ENCODE results near the gene FAM219B.

Gene FAM219B

DNA sequence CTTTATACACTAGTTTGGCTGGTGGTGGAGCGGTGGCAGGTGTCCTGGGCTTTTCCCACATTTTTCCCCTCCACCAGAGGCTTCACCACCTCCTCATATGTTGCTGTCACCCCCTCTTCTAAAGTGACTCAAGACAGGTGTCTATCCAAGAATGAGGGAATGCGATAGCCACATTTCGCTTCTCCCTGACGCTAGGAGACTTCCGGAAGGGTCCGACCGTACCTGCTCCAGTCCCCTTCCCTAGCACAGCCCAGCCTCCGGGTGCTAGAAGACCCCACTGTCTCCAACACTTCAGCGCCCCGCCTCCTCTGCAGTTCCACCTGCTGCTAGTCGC, 34.0 kb downstream of the FAM219B start:
- no peak for DNase-seq

DNA sequence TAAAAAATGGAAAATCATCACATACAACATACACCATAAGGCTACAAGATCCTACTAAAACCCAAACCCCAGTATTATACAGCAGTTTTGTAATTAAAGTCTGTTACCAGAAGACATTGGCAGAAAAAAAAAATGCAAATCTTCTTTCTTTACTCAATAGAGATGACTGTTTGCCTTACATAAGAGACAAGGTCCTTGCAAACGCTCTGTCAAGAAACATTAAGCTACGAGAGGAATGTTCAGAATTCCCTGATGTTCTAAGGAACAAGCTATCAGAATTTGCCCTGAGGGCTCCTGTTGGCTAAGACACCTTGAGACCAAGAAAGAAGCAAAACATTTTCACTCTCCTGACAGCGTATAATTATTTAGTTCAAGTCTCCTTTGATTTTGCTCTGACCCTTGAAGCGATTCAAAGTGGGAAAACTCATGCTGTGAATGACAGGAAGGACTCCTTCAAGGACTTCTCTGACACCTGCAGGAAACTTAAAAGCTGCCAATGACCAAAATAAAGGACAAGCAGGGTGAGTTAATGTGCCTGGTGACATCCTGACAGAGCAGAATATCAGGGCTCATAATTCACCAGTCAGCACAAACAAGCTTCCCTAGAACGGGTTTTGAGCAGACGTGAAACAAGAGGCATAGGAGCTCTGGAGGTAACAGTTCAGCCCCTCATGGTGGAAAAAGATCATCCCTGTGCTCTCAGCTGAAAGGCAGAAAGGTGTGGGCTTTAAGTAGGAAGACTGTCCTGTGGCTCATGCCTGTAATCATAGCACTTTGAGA, 36.0 kb downstream of the FAM219B start:
- no peak for DNase-seq

DNA sequence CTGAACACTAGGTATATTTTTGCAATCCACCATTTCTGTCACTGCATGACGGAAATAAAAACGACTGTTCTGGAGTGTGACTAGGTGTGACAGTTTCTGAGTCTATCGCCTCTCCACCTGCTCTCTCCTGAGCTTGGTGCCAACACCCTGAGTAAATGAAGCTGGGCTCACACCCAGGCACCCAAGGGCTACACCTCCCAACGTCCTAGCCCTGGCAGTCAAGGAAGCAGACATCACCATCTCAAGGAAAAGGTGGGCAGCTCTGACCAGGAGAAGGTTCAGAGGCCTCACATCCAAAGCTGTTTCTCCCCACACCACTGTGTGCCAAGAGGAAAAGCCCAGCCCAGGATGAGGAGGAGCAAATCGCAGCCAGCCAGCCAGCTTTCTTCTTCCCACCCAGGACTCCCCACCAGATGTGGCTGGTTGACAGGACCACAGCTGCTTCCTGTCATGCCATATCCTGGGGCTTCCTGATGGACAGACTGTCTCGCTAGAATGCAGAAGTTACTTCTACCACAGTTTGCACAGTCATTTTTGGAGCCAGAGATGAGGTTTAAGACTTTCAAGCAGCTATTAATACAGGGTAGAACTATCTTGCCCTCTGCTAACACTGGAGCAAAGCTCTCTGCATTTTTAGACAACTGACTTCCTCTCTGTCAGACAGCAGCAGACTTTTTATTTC, 36.8 kb downstream of the FAM219B start:
- DNase-seq, result peak in 2 of 5 donors; percentile 8 to 88

DNA sequence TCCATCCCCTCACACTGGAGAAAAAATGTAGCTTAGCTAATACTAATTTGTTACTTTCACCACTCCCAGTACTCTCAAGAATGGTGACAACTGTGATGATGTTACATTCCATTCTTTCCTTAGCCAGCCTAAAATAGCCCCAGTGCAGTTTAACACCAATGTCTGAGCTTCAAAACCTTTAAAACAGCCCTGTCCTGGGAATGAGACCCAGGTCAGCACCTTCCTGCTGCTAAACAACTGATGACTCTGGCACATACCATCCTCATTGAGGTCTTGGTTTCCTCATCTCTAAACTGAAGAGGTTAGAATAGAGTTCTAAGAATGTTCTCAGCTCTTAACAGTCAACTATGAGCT, 37.3 kb downstream of the FAM219B start:
- DNase-seq, result no peak

DNA sequence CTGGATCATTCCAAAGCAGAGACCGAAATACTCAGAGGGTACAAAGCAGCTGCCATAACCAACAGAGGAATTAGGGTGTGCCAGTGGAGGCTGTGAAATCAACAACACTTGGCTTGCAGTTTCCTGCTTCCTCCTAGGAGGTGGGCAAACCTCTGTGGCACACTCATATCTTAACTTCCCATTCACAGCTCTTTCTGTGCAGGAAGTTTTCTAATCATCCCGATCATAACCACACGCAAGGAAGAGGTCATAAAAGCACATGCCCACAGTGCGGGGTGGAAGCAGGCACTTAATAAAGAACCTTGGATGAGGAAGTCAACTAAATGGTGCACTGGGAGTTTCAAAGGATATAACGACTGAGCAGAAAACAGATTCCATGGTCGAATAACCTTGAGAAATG, 38.6 kb downstream of the FAM219B start:
- peak in 1 of 5 donors; percentile 62 for DNase-seq

DNA sequence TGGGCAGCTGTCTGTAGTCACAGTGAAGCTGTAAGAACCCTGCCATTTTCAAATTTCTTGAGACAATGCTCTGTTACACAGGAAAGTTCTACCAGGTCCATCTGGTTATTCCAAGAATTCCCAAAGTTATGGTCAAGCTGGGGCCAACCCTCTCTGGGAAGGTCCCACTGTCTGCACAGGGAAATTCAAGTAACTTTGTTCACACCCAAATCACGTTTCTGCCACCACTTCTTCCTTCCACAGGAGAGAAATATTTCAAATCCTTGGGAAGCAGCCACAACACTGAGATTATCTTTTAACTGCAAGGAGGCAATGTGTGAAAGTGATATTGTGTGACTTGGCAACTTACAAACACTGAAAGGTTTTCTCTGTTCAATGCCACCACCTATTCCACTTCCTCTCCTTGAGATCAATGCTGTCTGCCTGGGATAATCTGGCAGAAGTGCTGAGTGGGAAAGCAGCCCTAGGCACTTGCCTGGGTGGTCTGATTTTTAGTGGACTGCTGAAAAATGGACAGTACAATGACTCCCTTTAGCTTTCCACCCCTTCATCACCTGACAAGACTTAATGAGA, 39.1 kb downstream of the FAM219B start:
- DNase-seq, result no peak

DNA sequence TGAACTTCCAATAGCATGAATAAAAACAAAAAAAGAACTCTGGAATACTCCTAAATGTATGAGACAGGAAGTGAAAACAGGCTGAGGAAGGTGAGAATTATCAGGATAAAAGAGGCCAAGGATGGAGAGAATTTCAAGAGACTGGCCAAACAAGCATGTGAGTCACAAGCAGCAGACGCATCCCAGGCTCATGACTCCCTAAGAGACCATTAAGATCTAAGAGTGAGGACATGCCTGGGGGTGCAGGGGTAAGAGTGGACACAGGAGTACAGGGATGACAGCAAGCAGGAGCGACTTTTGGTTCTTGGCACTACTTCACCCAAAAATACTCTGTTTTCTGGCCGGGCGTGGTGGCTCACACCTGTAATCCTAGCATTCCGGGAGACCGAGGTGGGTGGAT, 40.6 kb downstream of the FAM219B start:
- DNase-seq, result no peak

DNA sequence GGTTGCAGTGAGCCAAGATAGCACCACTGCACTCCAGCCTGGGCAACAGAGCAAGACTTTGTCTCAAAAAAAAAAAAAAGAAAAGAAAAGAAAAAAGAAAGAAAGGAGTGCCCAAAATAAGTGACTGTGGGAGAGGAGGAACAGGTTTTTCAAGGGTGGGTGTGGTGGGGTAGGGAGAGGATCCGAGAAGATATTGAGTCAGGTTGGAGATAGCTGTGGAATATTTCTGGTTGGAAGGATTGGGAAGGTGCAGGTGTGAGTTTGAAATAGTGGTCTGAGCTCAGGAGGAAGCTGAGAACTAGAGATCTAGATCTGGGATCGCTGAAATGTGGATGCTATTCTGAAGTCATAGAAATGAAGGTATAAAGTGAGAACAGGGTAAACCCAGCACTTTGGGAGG, 41.3 kb downstream of the FAM219B start:
- DNase-seq, result no peak

DNA sequence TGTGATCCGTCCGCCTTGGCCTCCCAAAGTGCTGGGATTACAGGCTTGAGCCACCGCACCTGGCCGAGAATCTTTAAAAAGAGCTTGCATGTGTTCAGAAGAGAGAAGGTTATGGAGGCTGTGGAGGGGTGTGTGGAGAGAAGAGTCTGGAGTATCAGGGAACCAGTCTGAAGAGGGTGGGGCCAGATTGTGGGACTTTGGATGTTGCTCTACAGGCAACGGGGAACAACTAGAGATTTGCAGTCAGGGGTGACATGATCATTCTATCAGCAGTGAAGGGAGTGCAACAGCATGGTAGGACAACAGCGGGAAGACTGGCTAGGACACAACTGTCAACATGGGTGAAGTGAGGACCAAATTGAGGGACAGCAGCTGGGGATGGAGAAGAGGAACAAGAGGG, 42.4 kb downstream of the FAM219B start:
- no peak for DNase-seq

DNA sequence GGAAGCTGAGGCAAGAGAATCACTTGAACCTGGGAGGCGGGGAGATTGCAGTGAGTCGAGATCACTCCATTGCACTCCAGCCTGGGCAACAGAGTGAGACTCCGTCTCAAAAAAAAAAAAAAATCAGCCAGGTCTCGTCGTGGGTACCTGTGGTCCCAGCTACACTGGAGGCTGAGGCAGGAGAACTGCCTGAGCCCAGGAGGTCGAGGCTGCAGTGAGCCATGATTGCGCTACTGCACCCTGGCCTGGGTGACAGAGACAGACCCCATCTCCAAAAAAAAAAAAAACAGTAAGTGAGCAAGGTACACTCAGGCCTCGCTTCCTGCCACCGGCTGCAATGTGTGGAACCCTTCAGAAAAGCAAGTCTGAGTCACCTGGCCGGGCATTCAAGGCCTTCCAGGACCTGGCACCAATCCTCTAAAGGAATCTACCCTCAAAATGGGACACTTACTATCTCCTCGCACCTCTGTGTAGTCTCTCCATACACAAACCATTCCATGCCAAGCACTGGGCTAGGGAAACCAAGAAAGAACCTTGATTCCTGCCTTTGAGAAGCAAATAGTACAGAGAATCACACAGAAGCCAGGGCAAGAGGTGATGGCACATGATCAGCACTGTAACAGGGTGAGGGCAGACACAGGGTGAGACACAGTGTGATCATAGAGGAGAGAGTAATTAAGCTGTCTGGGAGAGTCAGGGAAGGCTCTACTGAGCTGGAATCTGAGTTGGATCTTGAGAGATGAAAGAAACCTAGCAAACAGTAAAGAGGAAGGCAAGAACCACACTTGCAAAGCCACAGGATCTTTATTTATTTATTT, 43.2 kb downstream of the FAM219B start:
- no peak for DNase-seq

DNA sequence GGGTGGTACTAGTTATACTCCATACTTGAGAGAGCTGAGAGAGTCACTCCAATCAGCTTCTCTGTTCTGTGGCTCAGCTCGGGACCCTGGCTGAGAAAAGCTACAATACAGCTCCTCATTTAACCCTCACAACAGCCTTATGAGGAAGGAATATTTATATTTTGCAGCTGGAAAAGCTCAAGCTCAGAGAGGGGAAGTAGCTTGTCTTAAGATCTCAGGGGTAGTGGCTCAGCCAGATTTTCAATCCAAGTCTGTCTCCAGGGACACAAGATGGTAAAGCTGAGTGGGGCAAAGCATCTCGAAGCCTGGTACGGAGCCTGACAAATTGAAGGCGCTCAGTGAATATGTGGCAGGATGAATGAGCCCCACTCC, 48.3 kb downstream of the FAM219B start:
- DNase-seq, result no peak

DNA sequence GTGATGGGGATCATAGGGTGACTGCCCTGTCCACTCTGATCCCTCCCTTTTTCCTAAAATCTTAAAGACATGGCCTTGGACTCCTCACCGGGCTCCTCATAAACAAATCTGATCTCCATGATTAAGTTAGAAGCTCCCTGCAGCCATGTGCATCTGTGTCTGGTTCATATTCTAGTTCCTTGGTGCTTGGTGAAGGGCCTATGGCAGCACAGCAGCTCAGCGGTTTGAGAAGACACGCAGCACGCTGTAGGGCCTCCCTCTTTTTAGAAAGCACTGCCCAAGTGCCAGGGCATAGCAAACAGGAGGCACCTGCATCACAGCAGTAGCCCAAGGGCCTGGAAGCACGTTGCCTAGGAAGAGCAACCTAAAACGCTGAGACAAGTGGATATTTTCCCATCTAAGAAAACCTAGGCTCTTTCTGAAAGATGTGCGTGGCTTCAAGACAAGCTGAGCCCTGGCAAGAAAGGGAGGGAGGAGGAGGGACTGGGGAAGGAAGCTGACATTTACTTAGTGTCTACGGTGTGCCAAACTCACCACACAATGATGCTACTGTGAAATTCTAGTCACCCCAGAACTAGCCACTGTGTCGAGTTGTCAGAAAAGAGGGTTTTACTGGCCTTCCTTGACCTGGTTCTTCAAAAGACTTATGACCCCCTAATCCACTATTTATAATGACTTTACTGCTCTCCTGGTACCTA, 48.8 kb downstream of the FAM219B start:
- no peak for DNase-seq

DNA sequence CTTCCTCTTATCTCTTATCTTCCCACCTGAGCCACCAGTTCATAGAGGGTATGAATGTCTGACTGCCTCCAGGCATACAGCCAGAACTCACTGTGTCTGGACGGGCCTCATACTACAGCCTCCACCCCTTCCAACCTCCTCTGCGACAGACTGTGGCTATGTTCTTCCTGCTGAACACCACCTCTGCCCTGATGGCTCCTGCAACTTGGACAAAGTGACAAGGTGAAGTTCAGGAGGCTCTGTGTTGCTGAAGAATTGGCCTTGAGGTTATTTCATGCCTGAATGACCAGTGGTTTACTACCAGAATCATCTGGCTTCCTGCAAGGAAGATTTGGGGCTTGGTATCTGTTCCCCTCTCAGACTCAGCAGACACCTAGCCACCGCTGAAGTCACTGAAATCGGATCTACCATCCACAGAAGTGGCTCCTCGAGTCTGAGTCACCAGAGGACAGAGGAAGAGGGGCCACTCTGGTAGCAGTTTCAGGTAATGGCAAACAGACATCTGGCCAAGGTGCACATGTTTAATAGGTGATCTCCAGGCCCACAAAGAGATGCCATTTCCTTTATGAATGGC, 49.5 kb downstream of the FAM219B start:
- DNase-seq, result no peak

DNA sequence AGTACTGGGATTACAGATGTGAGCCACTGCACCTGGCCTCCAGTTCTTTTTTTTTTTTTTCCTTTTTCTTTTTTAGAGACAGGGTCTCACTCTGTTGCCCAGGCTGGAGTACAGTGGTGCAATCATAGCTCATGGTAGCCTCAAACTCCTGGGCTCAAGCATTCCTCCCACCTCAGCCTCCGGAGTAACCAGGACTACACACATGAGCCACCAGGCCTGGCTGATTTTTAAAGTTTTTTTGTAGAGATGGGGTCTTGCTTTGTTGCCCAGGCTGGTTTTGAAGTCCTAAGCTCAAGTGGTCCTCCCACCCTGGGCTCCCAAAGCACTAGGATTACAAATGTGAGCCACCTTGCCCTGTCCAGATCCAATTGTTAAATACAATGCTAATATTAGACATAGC, 50.1 kb downstream of the FAM219B start:
- DNase-seq, result no peak

DNA sequence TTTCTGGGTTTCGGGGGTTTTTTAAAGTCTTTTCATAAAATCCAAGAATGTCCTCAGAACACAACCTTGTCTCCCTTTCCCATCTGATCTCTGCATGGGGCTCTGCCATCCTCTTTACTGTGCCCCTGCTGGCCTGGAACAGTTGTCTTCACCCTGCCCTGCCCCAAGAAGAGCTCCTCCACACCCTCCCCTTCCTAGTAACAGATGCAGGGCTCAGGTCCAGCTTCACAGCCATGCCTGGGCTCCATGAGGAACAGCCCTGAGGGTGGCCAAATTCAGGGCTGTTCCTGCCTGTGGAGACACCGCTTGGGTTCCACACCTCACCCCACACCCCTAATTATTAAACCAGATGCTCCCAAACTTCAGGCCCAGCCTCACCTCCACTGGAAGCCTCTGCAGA, 50.8 kb downstream of the FAM219B start:
- DNase-seq, result no peak

DNA sequence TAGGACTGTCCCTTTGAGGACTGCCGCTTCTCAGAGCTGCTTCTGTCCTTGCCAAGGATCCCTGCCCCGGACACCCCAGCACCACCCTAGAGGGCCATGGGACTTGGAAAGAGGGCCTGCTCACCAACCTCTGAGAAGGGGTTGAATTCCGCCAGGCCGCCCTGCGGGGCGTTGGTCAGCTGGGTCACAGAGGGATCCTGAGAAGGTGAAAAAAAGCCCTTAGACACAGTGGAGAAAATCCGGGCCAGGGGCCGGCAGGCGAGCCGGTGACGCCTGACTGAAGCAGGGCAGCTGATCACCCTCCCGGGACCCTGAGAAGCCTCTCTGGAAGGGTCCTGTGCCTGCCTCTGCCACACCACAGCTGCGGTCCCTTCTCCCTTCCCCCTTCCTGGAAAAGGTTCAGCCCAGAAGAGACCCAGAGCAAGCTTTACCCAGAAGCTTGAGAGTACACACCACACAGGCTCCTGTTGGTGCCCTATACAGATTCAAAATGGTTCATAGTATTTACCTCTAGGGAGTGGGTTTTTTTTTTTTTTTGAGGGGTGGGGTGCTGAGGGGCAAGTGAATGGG, 52.1 kb downstream of the FAM219B start:
- no peak for DNase-seq

DNA sequence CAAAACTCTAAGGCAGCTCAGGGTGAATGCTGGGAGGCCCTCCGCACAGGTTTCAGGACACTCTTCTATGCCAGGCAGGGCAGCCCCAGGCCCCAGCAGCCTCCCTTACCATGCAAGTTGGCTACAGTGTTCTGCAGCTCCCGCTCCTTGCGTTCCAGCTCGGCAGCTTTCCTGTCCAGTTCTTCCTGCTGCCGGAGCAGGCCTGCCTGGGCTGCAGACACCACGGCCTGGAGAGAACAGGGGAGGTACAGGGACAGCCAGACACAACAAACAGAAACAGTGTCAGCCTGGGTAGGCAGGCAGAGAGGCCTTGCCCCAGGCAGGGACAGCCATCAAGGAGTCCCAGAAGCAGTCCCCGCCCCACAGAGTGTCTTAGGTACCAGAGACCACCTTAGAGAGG, 54.7 kb downstream of the FAM219B start:
- DNase-seq, result no peak

DNA sequence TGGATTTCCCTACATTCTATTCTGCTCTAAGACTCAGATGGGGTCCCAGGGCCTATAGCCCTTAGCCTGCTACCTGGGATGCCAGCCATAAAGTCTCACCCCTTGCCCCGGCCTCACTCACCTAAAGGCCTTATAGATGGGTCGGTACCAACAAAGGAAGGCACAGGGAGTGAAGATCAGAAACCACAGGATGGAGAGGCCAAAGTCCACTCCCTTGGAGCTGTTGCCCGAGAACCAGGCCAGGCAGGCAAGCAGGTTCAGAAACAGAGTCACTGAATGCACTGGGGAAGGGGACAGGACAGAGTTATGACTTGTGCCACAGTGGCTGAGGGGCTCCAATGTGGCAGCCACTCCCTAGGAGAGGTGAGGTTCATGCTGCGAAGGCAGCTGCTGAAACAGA, 56.3 kb downstream of the FAM219B start:
- DNase-seq, result no peak

Measured in T-helper 1 cell (primary cell).